K562 (cell line): ENCODE results near the gene ZNF575. TPM values are rescaled to one million over a fixed set of nuclear protein-coding genes. Genes with fewer than 3 reads are reported as not detected.
A peak's percentile ranks its signal among the peaks of the same experiment; 100 is the strongest.

Experiments used
- ATAC-seq: fragments of 200-7000 bp; cut with Tn5 transposase; 3 replicates; pipeline ENCODE4 v1.9.1; 2020; ENCODE audit warnings: moderate library complexity
- BruUV-seq: library from RNA; stranded (reverse); fragments of 400-500 nt; replicated peaks from 2 replicates; lab custom pipeline; 2021; lab: Mats Ljungman, UMichigan
- CTCF ChIA-PET: fragments of 300-600 bp; formaldehyde crosslinking; extraction: SDS; loops from one replicate; lab custom pipeline; 2021; ENCODE audit warnings: low intra/inter-chr PET ratio; lab: Yijun Ruan, JAX
- POLR2A ChIA-PET: fragments of 300-600, 350-650 bp; sonication (Branson Sonifier 250); formaldehyde crosslinking; extraction: SDS; loops from one replicate; lab custom pipeline; 2021; ENCODE audit warnings: antibody characterized with exemption, inconsistent platforms; lab: Yijun Ruan, JAX
- DNase-seq, 4 experiments: peaks; one replicate each; pipeline versions ENCODE4 v3.0.0 to v3.0.0-alpha.2; 2011 to 2018; ENCODE audit warnings: low spot score in 3 of 4, mixed read lengths in 3 of 4; ENCODE audit errors: extremely low read depth in 1 of 4
- FAIRE-seq: peaks from 2 replicates; lab custom pipeline; 2011; peaks lifted over from hg19 to GRCh38; lab: Jason Lieb, UNC
- H2AFZ ChIP-seq: 2 replicates; pipeline ENCODE4 v1.6.0; 2011; ENCODE audit warnings: low read depth, low read length, control low read depth, inconsistent platforms
- H3K27ac ChIP-seq: fragments of 200-600 bp; 3 replicates; pipeline ENCODE4 v1.8.0; 2011; ENCODE audit warnings: low read depth, mild to moderate bottlenecking, control low read depth, inconsistent platforms, low read length, moderate library complexity, mixed read lengths; ENCODE audit errors: extremely low read depth
- H3K27me3 ChIP-seq, 2 experiments: fragments of 300-600 bp in 1 of 2; 2 replicates in 1 of 2; 3 replicates in 1 of 2; pipeline versions ENCODE4 v1.6.0 to v1.8.0; 2011; ENCODE audit warnings: inconsistent platforms in 2 of 2, low read length in 2 of 2, mild to moderate bottlenecking in 1 of 2, mixed read lengths in 1 of 2, moderate library complexity in 1 of 2; ENCODE audit not compliant: control insufficient read depth in 2 of 2, insufficient read depth in 2 of 2
- H3K36me3 ChIP-seq: fragments of 300-600 bp; 3 replicates; pipeline ENCODE4 v1.8.0; 2011; ENCODE audit warnings: mild to moderate bottlenecking, low read length, inconsistent platforms; ENCODE audit not compliant: control insufficient read depth, insufficient read depth
- H3K4me1 ChIP-seq, 2 experiments: fragments of 200-600 bp in 1 of 2; replicated peaks in 1 of 2; 2 replicates in 1 of 2; 3 replicates in 1 of 2; pipeline versions ENCODE4 v1.5.1 to v1.8.0; 2011; ENCODE audit warnings: inconsistent platforms in 2 of 2, low read length in 2 of 2, mild to moderate bottlenecking in 1 of 2, mixed read lengths in 1 of 2, moderate library complexity in 1 of 2; ENCODE audit not compliant: control insufficient read depth in 2 of 2, insufficient read depth in 2 of 2
- H3K4me2 ChIP-seq: 2 replicates; pipeline ENCODE4 v1.6.1; 2011; ENCODE audit warnings: low read length, control low read depth, inconsistent platforms, mixed read lengths; ENCODE audit not compliant: insufficient read depth
- H3K4me3 ChIP-seq: fragments of 200-600 bp; sonication (generic), shearing (Covaris generic); 2 replicates; pipeline ENCODE4 v1.5.1; 2016; ENCODE audit warnings: control low read depth, inconsistent platforms
- H3K79me2 ChIP-seq: fragments of 200-600 bp; 3 replicates; pipeline ENCODE4 v1.8.0; 2011; ENCODE audit warnings: low read length, inconsistent platforms; ENCODE audit not compliant: control insufficient read depth, insufficient read depth
- H3K9ac ChIP-seq, 2 experiments: 2 replicates each; pipeline versions ENCODE4 v1.6.0 to v1.6.1; 2011; ENCODE audit warnings: low read depth in 2 of 2, low read length in 2 of 2, control low read depth in 1 of 2, inconsistent platforms in 1 of 2, mild to moderate bottlenecking in 1 of 2, mixed read lengths in 1 of 2; ENCODE audit not compliant: insufficient read depth in 1 of 2
- H3K9me1 ChIP-seq: one replicate; pipeline ENCODE4 v1.6.0; 2011; ENCODE audit warnings: inconsistent platforms, mild to moderate bottlenecking, low read length, moderate library complexity; ENCODE audit not compliant: control insufficient read depth, insufficient read depth
- H3K9me3 ChIP-seq: replicated peaks from 2 replicates; pipeline ENCODE4 v1.5.1; 2011; ENCODE audit warnings: low read depth, low read length, inconsistent platforms; ENCODE audit not compliant: control insufficient read depth, insufficient read depth
- H4K20me1 ChIP-seq: replicated peaks from 2 replicates; pipeline ENCODE4 v1.6.1; 2011; ENCODE audit warnings: low read length, inconsistent platforms, mixed read lengths; ENCODE audit not compliant: control insufficient read depth, insufficient read depth
- BDP1 ChIP-seq: IDR thresholded peaks from 3 replicates; pipeline ENCODE4 v1.6.1; 2011; ENCODE audit not compliant: insufficient read length, insufficient read depth
- KLF13 ChIP-seq: fragments of 450-650 bp; IDR thresholded peaks from 2 replicates; pipeline ENCODE4 v1.6.1; 2016; ENCODE audit warnings: missing genetic modification characterization, low read depth, mild to moderate bottlenecking, missing compliant biosample characterization, moderate library complexity, borderline replicate concordance
- PHF20 ChIP-seq: fragments of 450-650 bp; IDR thresholded peaks from 2 replicates; pipeline ENCODE4 v1.6.1; 2018; ENCODE audit not compliant: partially characterized antibody
- PTBP1 ChIP-seq: fragments of 200-400 bp; formaldehyde crosslinking; IDR thresholded peaks from 2 replicates; pipeline ENCODE4 v1.6.1; 2017; ENCODE audit warnings: low read depth, low read length
- TAL1 ChIP-seq: fragments of 450-650 bp; IDR thresholded peaks from 2 replicates; pipeline ENCODE4 v1.6.1; 2016; ENCODE audit warnings: mild to moderate bottlenecking
- ZNF384 ChIP-seq: IDR thresholded peaks from 2 replicates; pipeline ENCODE4 v1.6.1; 2012; ENCODE audit warnings: low read depth, low read length, improper control_type of control experiment
- WGBS: fragments of 100-300 bp; shearing (Covaris generic); methylation state at CpG from one replicate; pipeline ENCODE4 v1.1.6; 2016; ENCODE audit warnings: low coverage, mixed read lengths; ENCODE audit not compliant: insufficient coverage; ENCODE audit errors: missing lambda C conversion rate; 5-methylcytosine and 5-hydroxymethylcytosine counted together
- in situ Hi-C: fragments of 300-500 bp; cut with MboI; formaldehyde crosslinking; loops from 4 replicates; pipeline ENCODE4 v1.15.0; 2018; ENCODE audit warnings: inconsistent platforms, mixed read lengths
- intact Hi-C: fragments of 100-400 bp; cut with micrococcal nuclease; formaldehyde crosslinking; loops from 2 replicates; pipeline ENCODE4 v1.14.2; 2022
- polyA plus RNA-seq, 8 experiments: library from polyadenylated mRNA; depleted of rRNA in 4 of 8; stranded (reverse) in 5 of 8; unstranded in 3 of 8; fragments of >200 nt; fragmentation: Nextera tagmentation in 2 of 8; fragmentation: Illumina TruSeq in 1 of 8; extraction: Ambion mirVana in 2 of 8; extraction: Trizol in 1 of 8; gene quantifications; 2 replicates each; pipeline versions ENCODE4 v1.2.1 to v1.2.3, GENCODE V29; 2011 to 2014; ENCODE audit warnings: inconsistent platforms in 1 of 8, missing spikeins in 1 of 8
- total RNA-seq, 7 experiments: library from RNA; depleted of rRNA in 6 of 7; stranded (reverse); fragments of >200 nt in 6 of 7; fragmentation: Illumina TruSeq in 2 of 7; extraction: Trizol in 2 of 7; gene quantifications; 2 replicates each; pipeline versions ENCODE4 v1.2.1 to v1.2.3, GENCODE V29; 2011 to 2021; ENCODE audit warnings: low replicate concordance in 1 of 7
- TF ChIP-seq, protein P1 (sequence below): sonication (generic); formaldehyde crosslinking; IDR thresholded peaks from 2 replicates; pipeline ENCODE4 v1.8.1; 2023; ENCODE audit warnings: mild to moderate bottlenecking, missing genetic modification reagents
- TF ChIP-seq, protein P2 (sequence below): fragments of 200-400 bp; formaldehyde crosslinking; IDR thresholded peaks from 2 replicates; pipeline ENCODE4 v1.6.1; 2017; ENCODE audit warnings: mild to moderate bottlenecking, low read depth, low read length, moderate library complexity

The ZNF575 gene
- total and polyA plus RNA-seq, 9 of the 15 experiments (the other 6 are each of a cell fraction or from before 2014, with no cell fraction given), result 0.20 to 0.98 (median 0.32) TPM; not detected in 6

DNA sequence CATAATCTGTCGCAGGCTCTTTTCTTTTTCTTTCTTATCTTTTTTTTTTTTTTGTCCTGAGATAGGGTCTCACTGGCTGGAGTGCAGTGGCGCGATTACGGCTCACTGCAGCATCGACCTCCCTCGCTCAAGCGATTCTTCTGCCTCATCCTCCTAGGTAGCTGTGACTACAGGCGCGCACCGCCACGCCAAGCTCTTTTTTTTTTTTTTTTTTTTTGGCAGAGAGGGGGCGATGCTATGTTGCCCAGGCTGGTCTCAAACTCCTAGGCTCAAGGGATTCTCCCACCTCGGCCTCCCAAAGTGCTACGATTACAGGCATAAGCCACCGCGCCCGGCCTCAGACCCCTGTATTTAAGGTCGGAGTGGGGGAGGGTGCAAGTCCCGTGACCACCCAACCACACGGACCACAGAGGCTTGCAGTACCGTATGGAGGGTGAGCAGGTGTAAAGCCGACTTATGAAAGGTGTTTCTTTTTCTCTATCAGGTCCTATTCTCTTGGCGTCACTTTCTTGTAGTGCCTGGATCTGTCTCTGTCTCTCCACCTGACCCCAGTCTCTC, 30.5 kb upstream of the ZNF575 start:
- CTCF ChIA-PET, result interaction anchor here (0.5 kb wide), 1 partner anchor 16 kb away, joined by 5 read pairs; no protein-coding TSS in a partner anchor
- 83% methylated on average over 7 of the region's 23 CpGs for WGBS
- TF ChIP-seq, protein P1, sequence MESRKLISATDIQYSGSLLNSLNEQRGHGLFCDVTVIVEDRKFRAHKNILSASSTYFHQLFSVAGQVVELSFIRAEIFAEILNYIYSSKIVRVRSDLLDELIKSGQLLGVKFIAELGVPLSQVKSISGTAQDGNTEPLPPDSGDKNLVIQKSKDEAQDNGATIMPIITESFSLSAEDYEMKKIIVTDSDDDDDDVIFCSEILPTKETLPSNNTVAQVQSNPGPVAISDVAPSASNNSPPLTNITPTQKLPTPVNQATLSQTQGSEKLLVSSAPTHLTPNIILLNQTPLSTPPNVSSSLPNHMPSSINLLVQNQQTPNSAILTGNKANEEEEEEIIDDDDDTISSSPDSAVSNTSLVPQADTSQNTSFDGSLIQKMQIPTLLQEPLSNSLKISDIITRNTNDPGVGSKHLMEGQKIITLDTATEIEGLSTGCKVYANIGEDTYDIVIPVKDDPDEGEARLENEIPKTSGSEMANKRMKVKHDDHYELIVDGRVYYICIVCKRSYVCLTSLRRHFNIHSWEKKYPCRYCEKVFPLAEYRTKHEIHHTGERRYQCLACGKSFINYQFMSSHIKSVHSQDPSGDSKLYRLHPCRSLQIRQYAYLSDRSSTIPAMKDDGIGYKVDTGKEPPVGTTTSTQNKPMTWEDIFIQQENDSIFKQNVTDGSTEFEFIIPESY, result peak; percentile 89
- no peak for TF ChIP-seq BDP1
- TF ChIP-seq TAL1, result no peak
- TF ChIP-seq, protein P2, sequence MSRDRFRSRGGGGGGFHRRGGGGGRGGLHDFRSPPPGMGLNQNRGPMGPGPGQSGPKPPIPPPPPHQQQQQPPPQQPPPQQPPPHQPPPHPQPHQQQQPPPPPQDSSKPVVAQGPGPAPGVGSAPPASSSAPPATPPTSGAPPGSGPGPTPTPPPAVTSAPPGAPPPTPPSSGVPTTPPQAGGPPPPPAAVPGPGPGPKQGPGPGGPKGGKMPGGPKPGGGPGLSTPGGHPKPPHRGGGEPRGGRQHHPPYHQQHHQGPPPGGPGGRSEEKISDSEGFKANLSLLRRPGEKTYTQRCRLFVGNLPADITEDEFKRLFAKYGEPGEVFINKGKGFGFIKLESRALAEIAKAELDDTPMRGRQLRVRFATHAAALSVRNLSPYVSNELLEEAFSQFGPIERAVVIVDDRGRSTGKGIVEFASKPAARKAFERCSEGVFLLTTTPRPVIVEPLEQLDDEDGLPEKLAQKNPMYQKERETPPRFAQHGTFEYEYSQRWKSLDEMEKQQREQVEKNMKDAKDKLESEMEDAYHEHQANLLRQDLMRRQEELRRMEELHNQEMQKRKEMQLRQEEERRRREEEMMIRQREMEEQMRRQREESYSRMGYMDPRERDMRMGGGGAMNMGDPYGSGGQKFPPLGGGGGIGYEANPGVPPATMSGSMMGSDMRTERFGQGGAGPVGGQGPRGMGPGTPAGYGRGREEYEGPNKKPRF, result no peak
- TF ChIP-seq KLF13 (tag), result no peak
- TF ChIP-seq PHF20, result no peak
- TF ChIP-seq PTBP1, result no peak
- TF ChIP-seq ZNF384, result 0 out of 2 replicates have a peak, but pooled peaks have one; percentile 18
- FAIRE-seq (no peak), DNase-seq (no peak), ATAC-seq (no peak)
- Histone ChIP-seq H3K4me3 (no peak overlapping the region), H3K9me1 (no peaks in the 10 kb centered on the region), H2AFZ (no peak overlapping the region), H3K9me3 (no peaks in the 10 kb centered on the region), H3K4me2 (no peak overlapping the region), H4K20me1 (no peaks in the 10 kb centered on the region), H3K9ac (no peak overlapping the region), H3K27me3 (no peaks in the 10 kb centered on the region), H3K27ac (no peak overlapping the region), H3K4me1 (peaks cover 21 to 33% of the 10 kb centered on the region in 2 experiments), H3K79me2 (no peaks in the 10 kb centered on the region), H3K36me3 (no peaks in the 10 kb centered on the region)
- in situ Hi-C loops, result no loop called here
- intact Hi-C loops, result loop anchor here (5.0 kb wide), 2 partner anchors 40 to 55 kb away; no protein-coding TSS in a partner anchor
- BruUV-seq, result no TSS peak
- POLR2A ChIA-PET, result no interaction called here
